ENCODE measurements around the gene PIGBOS1. TPM values are rescaled to one million over a fixed set of nuclear protein-coding genes. Genes with fewer than 3 reads are reported as not detected.

PIGBOS1 gene
- total RNA-seq, 1 experiment from 2014 or later, result 13.0 TPM

DNA sequence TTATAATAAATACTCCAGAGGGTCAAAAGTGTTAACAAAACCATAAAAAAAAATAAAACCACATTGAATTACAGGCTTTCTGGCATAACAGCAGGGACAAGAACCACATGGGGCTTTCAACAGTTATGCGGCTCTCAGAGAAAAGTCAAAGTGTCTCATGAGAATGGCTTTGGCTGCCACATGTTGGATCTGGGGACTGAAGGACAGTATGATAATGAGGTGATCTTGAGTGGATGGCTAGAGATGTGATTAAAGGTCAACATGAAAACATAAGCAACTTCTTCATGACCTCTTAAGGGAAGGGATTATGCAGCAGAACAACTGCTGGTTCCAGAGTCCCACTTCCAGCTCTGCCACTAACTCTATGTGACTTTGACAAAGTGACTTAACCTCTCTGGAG, 34.5 kb downstream of the PIGBOS1 start:
- ChIA-PET CTCF (interaction anchor here (1.0 kb wide), 1 partner anchor 155 kb away, joined by 5 read pairs; no protein-coding TSS in a partner anchor), POLR2A (no interaction called here)
- H3K4me3 Mint-ChIP-seq, result no peak overlapping the region
- no peak overlapping the region for H3K27ac Mint-ChIP-seq
- no peaks in the 10 kb centered on the region for H3K36me3 Mint-ChIP-seq
- DNase-seq (ENCODE audit: low spot score) (no peak), ATAC-seq (no peak)
- H3K27me3 Mint-ChIP-seq (ENCODE audit: low read depth), result peaks cover 6% of the 10 kb centered on the region; the same call in 1 of the 2 replicates
- peaks cover 14% of the 10 kb centered on the region for H3K4me1 Mint-ChIP-seq
- H3K9me3 Mint-ChIP-seq, result no peaks in the 10 kb centered on the region
- TF ChIP-seq SOX15 (CRISPR knock-in tag; IDR thresholded peaks at IDR 0.05) (no peak), EMX1 (CRISPR knock-in tag; IDR thresholded peaks at IDR 0.05) (no peak), HMGA2 (CRISPR knock-in tag; IDR thresholded peaks at IDR 0.05) (no peak), NR3C1 (CRISPR knock-in tag; conservative IDR thresholded peaks at IDR 0.05; ENCODE audit: low read depth) (no peak), NFE2L1 (CRISPR knock-in tag; IDR thresholded peaks at IDR 0.05) (no peak), TEAD4 (CRISPR knock-in tag; IDR thresholded peaks at IDR 0.05) (no peak), ZNF396 (CRISPR knock-in tag; IDR thresholded peaks at IDR 0.05; ENCODE audit: borderline replicate concordance) (no peak), NFYB (CRISPR knock-in tag; conservative IDR thresholded peaks at IDR 0.05; ENCODE audit: low read depth) (no peak), JAZF1 (CRISPR knock-in tag; IDR thresholded peaks at IDR 0.05) (no peak), ZNF425 (CRISPR knock-in tag; conservative IDR thresholded peaks at IDR 0.05) (no peak), FOXK1 (CRISPR knock-in tag; IDR thresholded peaks at IDR 0.05) (no peak), MXD4 (CRISPR knock-in tag; IDR thresholded peaks at IDR 0.05; ENCODE audit: borderline replicate concordance) (no peak), ZNF232 (CRISPR knock-in tag; IDR thresholded peaks at IDR 0.05) (no peak), ETV6 (CRISPR knock-in tag; IDR thresholded peaks at IDR 0.05) (no peak), CREB1 (CRISPR knock-in tag; IDR thresholded peaks at IDR 0.05) (no peak)
- TF ChIP-seq, protein P1, sequence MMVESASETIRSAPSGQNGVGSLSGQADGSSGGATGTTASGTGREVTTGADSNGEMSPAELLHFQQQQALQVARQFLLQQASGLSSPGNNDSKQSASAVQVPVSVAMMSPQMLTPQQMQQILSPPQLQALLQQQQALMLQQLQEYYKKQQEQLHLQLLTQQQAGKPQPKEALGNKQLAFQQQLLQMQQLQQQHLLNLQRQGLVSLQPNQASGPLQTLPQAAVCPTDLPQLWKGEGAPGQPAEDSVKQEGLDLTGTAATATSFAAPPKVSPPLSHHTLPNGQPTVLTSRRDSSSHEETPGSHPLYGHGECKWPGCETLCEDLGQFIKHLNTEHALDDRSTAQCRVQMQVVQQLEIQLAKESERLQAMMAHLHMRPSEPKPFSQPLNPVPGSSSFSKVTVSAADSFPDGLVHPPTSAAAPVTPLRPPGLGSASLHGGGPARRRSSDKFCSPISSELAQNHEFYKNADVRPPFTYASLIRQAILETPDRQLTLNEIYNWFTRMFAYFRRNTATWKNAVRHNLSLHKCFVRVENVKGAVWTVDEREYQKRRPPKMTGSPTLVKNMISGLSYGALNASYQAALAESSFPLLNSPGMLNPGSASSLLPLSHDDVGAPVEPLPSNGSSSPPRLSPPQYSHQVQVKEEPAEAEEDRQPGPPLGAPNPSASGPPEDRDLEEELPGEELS (CRISPR knock-in tag; IDR thresholded peaks at IDR 0.05), result no peak

DNA sequence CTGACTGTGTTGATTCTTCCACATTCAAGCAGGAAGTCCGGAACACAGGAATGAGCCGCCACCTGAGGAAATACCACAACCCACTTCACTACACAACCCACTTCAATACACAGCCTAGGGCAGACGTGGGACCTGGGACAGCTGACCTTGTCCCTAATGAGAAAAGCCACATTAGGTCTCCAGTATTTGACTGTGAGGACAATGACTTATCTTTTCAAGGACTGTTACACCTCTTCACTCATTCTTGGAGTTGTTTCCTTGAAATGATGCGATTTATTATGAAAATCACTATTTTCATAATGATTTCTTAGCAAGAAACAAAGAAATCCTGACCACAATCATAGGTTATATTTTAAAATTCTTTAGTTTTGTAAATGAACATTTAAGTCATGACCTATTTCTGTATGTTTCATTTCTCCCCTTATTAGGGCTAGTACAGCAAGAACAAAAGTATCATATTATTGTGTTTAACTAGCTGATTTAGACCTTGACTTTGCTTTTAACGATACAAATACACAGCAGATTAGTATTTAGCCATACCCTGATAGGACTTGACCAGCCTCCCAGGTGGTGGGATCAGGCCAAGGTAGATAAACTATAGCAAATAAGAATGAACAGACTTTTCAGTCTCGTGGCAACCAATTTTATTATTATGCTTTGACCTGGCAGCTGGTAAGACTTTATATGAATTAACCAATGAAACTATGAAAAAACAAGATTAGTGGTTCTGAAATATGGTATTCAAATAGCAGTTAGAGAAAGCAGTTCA, 35.4 kb downstream of the PIGBOS1 start:
- no peak for ATAC-seq
- no peak for DNase-seq (ENCODE audit: low spot score)
- Mint-ChIP-seq H3K9me3 (no peaks in the 10 kb centered on the region), H3K36me3 (no peaks in the 10 kb centered on the region), H3K27ac (no peak overlapping the region), H3K4me3 (no peak overlapping the region), H3K4me1 (peaks cover 8% of the 10 kb centered on the region), H3K27me3 (ENCODE audit: low read depth) (peaks cover 3% of the 10 kb centered on the region; the same call in 1 of the 2 replicates)
- ChIA-PET CTCF (no interaction called here), POLR2A (no interaction called here)
- TF ChIP-seq ZNF317 (CRISPR knock-in tag; IDR thresholded peaks at IDR 0.05; ENCODE audit: borderline replicate concordance, low read depth) (no peak), TEAD4 (CRISPR knock-in tag; IDR thresholded peaks at IDR 0.05) (no peak), USF2 (CRISPR knock-in tag; IDR thresholded peaks at IDR 0.05) (no peak), ZNF138 (CRISPR knock-in tag; conservative IDR thresholded peaks at IDR 0.05) (no peak), FOXP1 (CRISPR knock-in tag; IDR thresholded peaks at IDR 0.05; ENCODE audit: borderline replicate concordance) (no peak), MAX (CRISPR knock-in tag; IDR thresholded peaks at IDR 0.05) (no peak), ARID4B (CRISPR knock-in tag; IDR thresholded peaks at IDR 0.05; ENCODE audit: borderline replicate concordance) (no peak)
- TF ChIP-seq, protein P2, sequence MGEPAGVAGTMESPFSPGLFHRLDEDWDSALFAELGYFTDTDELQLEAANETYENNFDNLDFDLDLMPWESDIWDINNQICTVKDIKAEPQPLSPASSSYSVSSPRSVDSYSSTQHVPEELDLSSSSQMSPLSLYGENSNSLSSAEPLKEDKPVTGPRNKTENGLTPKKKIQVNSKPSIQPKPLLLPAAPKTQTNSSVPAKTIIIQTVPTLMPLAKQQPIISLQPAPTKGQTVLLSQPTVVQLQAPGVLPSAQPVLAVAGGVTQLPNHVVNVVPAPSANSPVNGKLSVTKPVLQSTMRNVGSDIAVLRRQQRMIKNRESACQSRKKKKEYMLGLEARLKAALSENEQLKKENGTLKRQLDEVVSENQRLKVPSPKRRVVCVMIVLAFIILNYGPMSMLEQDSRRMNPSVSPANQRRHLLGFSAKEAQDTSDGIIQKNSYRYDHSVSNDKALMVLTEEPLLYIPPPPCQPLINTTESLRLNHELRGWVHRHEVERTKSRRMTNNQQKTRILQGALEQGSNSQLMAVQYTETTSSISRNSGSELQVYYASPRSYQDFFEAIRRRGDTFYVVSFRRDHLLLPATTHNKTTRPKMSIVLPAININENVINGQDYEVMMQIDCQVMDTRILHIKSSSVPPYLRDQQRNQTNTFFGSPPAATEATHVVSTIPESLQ (CRISPR knock-in tag; IDR thresholded peaks at IDR 0.05), result no peak
